ENCODE measurements around the gene AKT1S1.
"Not testable (repeated sequence)": the region's sequence is repeated elsewhere in the genome, so short reads cannot be mapped to it uniquely, and the experiment has no call there.

The AKT1S1 gene

DNA sequence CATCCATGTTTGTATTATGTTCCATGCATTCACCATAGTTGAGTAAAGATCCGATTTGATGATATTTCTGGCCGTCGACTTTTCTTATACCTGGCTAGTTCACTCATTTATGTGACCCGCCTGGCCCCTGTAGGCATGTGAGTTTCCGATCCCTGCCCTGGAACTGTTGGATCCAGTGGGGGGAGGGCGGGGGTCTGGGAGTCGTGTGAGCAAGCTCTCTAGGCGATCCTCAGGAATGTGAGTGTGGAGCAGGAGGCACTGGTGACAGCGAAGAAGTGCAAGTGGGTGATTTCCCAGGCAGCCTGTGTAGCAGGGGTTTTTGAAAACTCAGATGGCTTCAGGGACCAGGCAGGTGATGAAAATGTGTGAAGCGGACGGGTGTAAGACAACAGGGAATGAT lies 36.8 kb downstream of the AKT1S1 start:
- no peak for DNase-seq

DNA sequence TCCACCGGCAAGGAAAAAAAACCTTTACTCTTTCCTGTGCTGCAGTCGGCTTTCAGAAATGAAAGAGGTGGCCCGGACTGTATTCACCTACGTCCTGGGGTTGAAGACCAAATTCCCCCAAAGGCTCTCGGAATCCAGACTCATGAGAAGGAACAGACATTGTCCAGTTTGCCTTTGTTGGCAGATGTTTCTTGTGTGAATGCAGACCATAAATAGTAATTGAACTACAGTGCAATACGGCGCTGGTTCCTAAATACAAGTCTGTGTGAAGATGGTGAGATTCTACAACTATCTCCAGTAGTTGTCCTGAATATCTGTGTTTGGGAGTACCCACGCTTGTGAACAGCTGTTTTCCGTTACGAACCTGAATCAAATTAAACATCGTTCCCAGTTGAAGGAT lies 37.4 kb downstream of the AKT1S1 start:
- DNase-seq: no peak

GRCh38 chr19:49838885-49839588 lies 38.1 kb downstream of the AKT1S1 start:
- peak in 1 of 51 donors; percentile 17 for DNase-seq

DNA sequence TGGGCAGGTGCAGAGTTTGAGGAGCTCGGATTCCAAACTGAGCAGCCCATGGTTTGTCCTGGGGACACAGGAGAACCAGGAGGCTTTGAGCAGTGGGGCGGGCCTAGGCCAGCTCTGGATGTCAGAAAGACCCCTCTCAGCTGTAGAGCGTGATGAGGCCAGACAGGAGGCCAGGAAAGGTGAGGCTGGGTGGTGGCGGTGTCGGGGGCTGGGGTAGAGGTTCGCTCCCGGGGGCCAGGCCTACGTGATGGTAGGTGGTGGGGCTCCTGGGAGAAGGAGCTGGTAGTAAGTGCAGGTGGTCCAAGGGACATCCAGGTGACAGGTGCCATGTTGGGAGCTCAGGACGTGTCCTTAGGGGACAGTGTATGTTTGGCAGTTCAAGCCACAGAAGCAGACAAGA lies 39.7 kb downstream of the AKT1S1 start:
- DNase-seq: no peak

DNA sequence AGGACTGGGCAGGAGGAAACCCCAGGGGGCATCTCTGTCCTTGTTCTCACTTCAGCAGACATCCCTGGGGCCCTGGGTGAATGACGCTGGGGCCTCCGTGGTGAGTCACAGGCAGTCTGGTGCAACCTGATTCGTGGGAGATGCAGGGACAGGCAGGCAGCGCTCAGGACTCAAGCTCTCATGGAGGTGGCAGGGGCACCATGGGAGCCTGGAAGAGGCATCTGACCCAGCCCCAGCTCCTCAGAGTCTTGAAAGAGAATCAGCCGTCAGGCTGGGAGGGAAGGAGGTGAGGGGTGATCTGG lies 40.2 kb downstream of the AKT1S1 start:
- no peak for DNase-seq

DNA sequence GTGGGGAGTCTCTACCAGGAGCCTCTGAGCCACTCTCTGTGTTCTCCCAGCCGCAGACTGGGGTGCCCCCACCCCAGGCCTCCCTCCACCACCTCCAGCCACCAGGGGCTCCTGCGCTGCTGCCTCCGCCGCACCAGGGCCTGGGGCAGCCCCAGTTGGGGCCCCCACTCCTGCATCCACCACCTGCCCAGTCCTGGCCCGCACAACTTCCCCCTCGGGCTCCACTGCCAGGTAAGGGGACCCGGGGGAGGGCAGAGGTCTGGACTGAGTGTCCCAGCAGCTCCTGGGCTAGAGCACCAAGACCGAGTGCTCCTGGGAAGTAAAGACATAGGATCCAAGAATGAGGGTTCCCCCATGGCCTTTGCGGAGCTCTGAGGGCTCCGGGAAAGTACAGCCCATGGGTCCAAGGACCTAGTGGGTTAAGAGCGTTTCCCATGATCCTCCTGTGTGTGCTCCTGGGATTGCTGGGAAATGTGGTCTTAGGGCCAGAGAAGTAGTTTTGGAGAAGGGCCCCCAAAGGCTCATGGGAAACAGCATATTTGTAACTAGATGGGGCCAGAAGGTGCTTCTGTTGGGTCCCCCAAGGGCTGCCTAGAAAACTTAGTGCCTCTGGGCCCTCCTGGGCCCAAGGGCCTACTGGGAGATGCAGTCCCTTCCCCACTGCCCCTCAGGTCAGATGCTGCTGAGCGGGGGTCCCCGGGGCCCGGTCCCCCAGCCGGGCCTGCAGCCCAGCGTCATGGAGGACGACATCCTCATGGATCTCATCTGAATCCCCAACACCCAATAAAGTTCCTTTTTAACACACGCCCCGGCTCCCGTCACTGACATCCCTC lies 40.8 kb downstream of the AKT1S1 start:
- no peak for DNase-seq

DNA sequence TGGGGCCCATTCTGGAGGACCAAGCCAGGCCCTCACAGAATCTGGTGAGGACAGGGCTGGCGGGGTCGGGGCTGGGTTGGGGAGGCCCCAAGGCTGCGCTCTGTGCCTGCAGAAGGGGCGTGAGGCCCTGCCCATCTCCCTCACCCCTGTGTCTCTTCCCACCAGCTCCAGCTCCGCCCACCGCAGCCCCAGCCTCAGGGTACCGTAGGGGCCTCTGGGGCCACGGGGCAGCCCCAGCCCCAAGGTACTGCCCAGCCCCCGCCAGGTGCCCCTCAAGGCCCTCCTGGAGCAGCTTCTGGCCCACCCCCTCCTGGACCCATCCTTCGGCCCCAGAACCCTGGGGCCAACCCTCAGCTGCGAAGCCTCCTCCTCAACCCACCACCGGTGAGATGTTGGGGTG lies 41.6 kb downstream of the AKT1S1 start:
- DNase-seq: no peak

- no peak for DNase-seq
Observed at GRCh38 chr19:49833599-49833998, 43.6 kb downstream of the AKT1S1 start.

- no peak for DNase-seq
Observed at GRCh38 chr19:49832556-49832955, 44.6 kb downstream of the AKT1S1 start.

- no peak for DNase-seq
Observed at GRCh38 chr19:49831592-49831991, 45.6 kb downstream of the AKT1S1 start.

- no peak for DNase-seq
Observed at GRCh38 chr19:49830766-49831165, 46.4 kb downstream of the AKT1S1 start.

GRCh38 chr19:49829721-49830120 lies 47.4 kb downstream of the AKT1S1 start:
- no peak for DNase-seq

GRCh38 chr19:49829200-49829599 lies 48.0 kb downstream of the AKT1S1 start:
- DNase-seq: no peak

- DNase-seq: no peak
Observed at GRCh38 chr19:49827034-49827433, 50.1 kb downstream of the AKT1S1 start.

- DNase-seq: no peak
Observed at GRCh38 chr19:49824662-49825061, 52.5 kb downstream of the AKT1S1 start.

- DNase-seq: no peak
Observed at GRCh38 chr19:49823472-49823871, 53.7 kb downstream of the AKT1S1 start.

DNA sequence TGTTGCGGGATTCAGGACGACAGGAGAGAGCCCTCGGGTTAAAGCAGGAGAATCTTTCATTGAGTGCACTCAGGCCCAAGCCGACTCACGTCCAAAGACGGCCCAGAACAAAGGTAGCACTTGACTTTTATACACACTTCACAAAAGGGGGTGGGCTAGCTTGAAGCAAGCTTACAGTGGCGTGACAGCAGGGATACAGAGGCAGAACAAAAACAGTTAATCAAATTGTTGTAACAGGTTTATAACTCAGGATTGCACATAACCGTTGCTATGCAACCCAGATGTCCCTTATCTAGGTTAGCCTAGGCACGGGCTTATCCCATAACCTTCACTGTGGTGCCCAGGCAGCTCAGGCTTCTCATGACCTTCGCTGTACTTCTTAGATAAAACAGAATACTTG lies 57.0 kb downstream of the AKT1S1 start:
- DNase-seq: no peak

DNA sequence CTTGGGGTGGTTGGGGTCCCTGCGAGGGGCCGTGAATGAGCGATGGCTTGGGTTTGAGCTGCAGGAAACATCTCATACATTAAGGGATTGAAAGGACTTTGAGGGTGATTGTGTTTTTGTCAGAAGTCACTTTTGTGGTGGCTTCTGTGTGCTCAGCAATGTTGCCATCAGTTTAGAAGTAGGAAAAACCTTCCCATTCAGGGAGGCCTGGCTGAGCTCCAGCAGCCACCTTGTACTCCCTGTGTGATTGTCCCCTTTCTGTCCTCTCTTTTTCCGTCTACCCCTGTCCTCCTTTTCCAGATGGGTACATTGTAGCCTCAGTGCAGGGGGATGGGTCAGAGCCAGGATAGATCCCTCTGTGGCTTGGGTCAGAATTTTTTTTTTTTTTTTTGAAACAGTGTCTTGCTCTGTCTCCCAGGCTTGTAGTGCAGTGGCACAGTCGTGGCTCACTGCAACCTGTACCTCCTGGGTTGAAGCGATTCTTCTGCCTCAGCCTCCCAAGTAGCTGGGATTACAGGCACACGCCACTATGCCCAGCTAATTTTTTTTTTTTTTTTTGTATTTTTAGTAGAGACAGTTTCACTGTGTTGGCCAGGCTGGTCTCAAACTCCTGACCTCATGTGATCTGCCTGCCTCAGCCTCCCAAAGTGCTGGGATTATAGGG lies 57.6 kb downstream of the AKT1S1 start:
- DNase-seq: not testable (repeated sequence)
